Mesothelial cell of epicardium (in vitro differentiated cells): ENCODE results near the gene ZDHHC11. TPM values are rescaled to one million over a fixed set of nuclear protein-coding genes. Genes with fewer than 3 reads are reported as not detected.
"Not testable (repeated sequence)": the region's sequence is repeated elsewhere in the genome, so short reads cannot be mapped to it uniquely, and the experiment has no call there.

Experiments used
- DNase-seq, 2 experiments: peaks; one replicate each; pipeline ENCODE4 v3.0.0; 2021; ENCODE audit warnings: low spot score in 2 of 2; ENCODE audit not compliant: unreplicated experiment in 2 of 2
- H3K27ac Mint-ChIP-seq: 2 replicates; pipeline ENCODE4 v1.8.0; 2021; ENCODE audit warnings: mixed read lengths
- H3K27me3 Mint-ChIP-seq: 2 replicates; pipeline ENCODE4 v1.8.0; 2021; ENCODE audit warnings: low read depth, mixed read lengths
- H3K36me3 Mint-ChIP-seq: 2 replicates; pipeline ENCODE4 v1.8.0; 2021; ENCODE audit warnings: mixed read lengths
- H3K4me1 Mint-ChIP-seq: 2 replicates; pipeline ENCODE4 v1.8.0; 2021; ENCODE audit warnings: mixed read lengths
- H3K4me3 Mint-ChIP-seq: 2 replicates; pipeline ENCODE4 v1.8.0; 2021; ENCODE audit warnings: mild to moderate bottlenecking, moderate library complexity, mixed read lengths
- H3K9me3 Mint-ChIP-seq: 2 replicates; pipeline ENCODE4 v1.8.0; 2021; ENCODE audit warnings: mixed read lengths
- total RNA-seq: library from RNA; stranded (reverse); gene quantifications from 3 replicates; pipeline ENCODE4 v1.2.1, GENCODE V29; 2021
- TF ChIP-seq, protein P1 (sequence below): fragments of 200-600 bp; sonication (generic); IDR thresholded peaks from one replicate; pipeline ENCODE4 v1.5.0; 2021; ENCODE audit warnings: antibody characterized with exemption; ENCODE audit not compliant: unreplicated experiment

The ZDHHC11 gene
- total RNA-seq, 1 donor from 2014 or later, result 11.4 TPM

- H3K4me1 Mint-ChIP-seq, H3K27ac Mint-ChIP-seq, H3K9me3 Mint-ChIP-seq, H3K36me3 Mint-ChIP-seq, H3K4me3 Mint-ChIP-seq: not testable (repeated sequence)
- H3K27me3 Mint-ChIP-seq, result peaks cover 22% of the 10 kb centered on the region
- DNase-seq, result peak in 1 of 2 experiments; percentile 39
Observed at GRCh38 chr5:783049-783802, 67.6 kb downstream of the ZDHHC11 start.

DNA sequence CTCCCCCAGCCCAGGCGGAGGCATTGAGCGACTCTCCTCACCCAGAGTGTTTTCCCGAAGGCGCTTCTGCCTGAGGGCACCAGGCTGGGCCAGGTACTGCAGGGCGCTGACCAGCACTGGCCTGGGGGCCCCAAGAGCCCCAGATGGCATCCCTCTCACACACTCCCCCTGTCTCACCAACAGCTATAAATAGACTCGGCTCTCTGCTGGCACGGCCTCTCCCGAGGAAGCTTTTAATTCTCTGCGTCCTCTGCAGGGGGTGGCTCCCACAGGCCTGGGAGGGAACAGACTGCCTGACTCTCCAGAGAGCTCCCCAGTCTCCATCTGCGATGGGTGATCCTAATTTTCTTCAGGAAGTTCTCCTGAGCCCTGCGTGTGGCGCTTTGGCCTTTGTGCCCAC is 68.4 kb downstream of the ZDHHC11 start:
- not testable (repeated sequence) for H3K4me1 Mint-ChIP-seq, H3K36me3 Mint-ChIP-seq, DNase-seq, H3K4me3 Mint-ChIP-seq, H3K27ac Mint-ChIP-seq, H3K9me3 Mint-ChIP-seq
- H3K27me3 Mint-ChIP-seq, result peaks cover 19% of the 10 kb centered on the region

DNA sequence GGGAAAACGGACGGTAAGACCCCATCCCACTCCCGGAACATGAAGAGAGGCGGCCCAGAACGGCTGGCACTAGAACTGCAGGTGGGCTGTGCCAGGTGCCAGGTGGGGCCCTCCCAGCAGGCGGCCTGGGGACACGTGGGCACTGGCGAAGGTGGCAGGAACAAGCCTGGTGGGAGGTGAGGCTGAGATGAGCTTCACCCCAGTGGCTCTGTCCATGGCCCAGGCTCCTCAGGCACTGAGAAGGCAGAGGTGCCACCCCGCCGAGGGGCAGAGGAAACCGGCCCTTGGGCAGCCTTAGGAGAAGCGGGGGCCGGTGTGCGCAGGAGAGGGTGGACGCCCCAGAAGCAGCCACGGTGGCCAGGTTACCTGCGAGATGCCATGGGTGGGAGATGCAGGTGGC is 70.2 kb downstream of the ZDHHC11 start:
- H3K4me1 Mint-ChIP-seq, result not testable (repeated sequence)

DNA sequence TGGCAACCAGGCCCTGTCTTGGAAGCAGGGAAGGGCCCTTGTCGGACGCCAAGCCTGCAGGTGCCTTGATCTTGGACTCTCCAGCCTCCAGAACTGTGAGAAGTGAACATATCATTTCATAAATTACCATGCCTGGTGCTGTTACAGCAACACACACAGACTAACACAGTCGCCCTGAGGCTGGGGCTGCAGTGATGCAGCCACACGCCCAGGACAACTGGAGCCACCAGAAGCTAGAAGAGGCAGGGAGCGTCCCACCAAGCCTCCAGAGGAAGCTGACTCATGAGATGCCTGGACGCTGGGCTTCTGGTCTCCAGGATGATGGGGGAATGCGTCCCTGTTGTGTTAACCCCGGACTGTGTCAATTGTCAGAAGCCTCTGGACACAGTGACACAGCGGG is 71.8 kb downstream of the ZDHHC11 start:
- peaks cover 20% of the 10 kb centered on the region for H3K27me3 Mint-ChIP-seq
- not testable (repeated sequence) for H3K36me3 Mint-ChIP-seq, H3K9me3 Mint-ChIP-seq, DNase-seq, H3K4me1 Mint-ChIP-seq, H3K27ac Mint-ChIP-seq, H3K4me3 Mint-ChIP-seq

More for the DNA sequence above, 70.2 kb downstream of the ZDHHC11 start:
- H3K27ac Mint-ChIP-seq, H3K9me3 Mint-ChIP-seq, H3K4me3 Mint-ChIP-seq, DNase-seq, H3K36me3 Mint-ChIP-seq: not testable (repeated sequence)
- peaks cover 26% of the 10 kb centered on the region for H3K27me3 Mint-ChIP-seq

- H3K36me3 Mint-ChIP-seq, DNase-seq: not testable (repeated sequence)
Observed at GRCh38 chr5:778421-778820, 72.4 kb downstream of the ZDHHC11 start.

DNA sequence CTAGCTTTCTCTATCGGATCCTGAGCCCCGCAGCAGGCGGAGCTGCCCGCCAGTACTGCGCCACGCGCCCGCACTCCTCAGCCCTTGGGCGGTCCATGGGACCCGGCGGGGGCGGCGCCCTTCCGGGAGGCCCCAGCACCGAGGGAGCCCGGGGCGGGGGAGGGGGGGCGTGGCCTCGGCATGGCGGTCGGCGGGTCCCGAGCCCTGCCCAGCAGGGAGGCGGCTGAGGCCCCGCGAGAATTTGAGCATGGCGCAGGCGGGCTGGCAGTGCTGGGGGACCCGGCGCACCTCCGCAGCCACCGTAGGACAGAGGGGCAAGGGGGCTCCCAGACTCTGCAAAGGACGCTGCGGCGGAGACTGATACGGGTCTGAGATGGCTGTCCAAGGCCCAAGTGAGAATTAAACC is 73.0 kb downstream of the ZDHHC11 start:
- peaks cover 16% of the 10 kb centered on the region for H3K27me3 Mint-ChIP-seq
- H3K27ac Mint-ChIP-seq, result no peak overlapping the region
- H3K9me3 Mint-ChIP-seq, result no peaks in the 10 kb centered on the region
- DNase-seq, result peak in 1 of 2 experiments; percentile 18
- H3K4me3 Mint-ChIP-seq, result no peak overlapping the region
- no peaks in the 10 kb centered on the region for H3K4me1 Mint-ChIP-seq
- H3K36me3 Mint-ChIP-seq, result no peaks in the 10 kb centered on the region
- TF ChIP-seq, protein P1, sequence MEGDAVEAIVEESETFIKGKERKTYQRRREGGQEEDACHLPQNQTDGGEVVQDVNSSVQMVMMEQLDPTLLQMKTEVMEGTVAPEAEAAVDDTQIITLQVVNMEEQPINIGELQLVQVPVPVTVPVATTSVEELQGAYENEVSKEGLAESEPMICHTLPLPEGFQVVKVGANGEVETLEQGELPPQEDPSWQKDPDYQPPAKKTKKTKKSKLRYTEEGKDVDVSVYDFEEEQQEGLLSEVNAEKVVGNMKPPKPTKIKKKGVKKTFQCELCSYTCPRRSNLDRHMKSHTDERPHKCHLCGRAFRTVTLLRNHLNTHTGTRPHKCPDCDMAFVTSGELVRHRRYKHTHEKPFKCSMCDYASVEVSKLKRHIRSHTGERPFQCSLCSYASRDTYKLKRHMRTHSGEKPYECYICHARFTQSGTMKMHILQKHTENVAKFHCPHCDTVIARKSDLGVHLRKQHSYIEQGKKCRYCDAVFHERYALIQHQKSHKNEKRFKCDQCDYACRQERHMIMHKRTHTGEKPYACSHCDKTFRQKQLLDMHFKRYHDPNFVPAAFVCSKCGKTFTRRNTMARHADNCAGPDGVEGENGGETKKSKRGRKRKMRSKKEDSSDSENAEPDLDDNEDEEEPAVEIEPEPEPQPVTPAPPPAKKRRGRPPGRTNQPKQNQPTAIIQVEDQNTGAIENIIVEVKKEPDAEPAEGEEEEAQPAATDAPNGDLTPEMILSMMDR, result no peak

More at GRCh38 chr5:778421-778820, 72.4 kb downstream of the ZDHHC11 start:
- not testable (repeated sequence) for H3K4me1 Mint-ChIP-seq, H3K9me3 Mint-ChIP-seq, H3K4me3 Mint-ChIP-seq, H3K27ac Mint-ChIP-seq
- peaks cover 16% of the 10 kb centered on the region for H3K27me3 Mint-ChIP-seq

DNA sequence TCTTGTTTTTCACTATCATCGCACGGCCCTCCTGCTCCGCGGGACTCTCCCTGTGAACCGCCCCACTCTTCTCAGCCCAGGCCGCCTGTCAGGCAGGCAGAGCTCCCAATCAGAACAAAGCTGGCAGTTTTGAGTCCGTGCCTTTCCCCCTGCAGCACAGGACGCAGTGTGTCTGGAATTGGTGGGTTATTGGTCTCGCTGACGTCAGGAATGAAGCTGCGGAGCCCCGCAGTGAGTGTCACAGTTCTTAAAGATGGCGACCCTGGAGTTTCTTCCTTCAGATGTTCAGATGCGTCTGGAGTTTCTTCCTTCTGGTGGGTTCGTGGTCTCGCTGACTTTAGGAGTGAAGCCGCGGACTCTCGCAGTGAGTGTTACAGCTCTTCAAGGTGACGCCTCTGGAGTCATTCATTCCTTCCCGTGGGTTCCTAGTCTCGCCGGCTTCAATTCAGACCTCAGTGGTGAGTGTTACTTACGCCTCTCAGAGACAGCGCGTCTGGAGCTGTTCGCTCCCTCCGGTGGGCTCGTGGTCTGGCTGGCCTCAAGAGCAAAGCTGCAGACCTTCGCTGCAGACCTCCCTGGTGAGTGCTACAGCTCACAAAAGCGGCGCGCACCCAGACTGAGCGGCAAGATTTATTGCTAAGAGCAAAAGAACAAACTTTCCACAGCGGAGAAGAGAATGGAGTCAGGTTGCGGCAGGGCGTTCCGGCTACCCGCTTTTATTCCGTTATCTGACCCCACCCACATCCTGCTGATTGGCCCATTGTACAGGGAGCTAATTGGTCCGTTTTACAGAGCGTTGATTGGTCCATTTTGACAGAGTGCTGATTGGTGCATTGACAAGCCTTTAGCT is 73.7 kb downstream of the ZDHHC11 start:
- H3K4me1 Mint-ChIP-seq, result no peaks in the 10 kb centered on the region
- no peak overlapping the region for H3K27ac Mint-ChIP-seq
- H3K36me3 Mint-ChIP-seq, result no peaks in the 10 kb centered on the region
- H3K27me3 Mint-ChIP-seq, result peaks cover 16% of the 10 kb centered on the region
- H3K4me3 Mint-ChIP-seq, result no peak overlapping the region
- DNase-seq, result no peak
- TF ChIP-seq, protein P1, result no peak
- no peaks in the 10 kb centered on the region for H3K9me3 Mint-ChIP-seq
